GM21515 (cell line): Measurements from ENCODE around the gene CCR4.
"Not testable (repeated sequence)": the region's sequence is repeated elsewhere in the genome, so short reads cannot be mapped to it uniquely, and the experiment has no call there.

ENCODE experiments used
- ATAC-seq: cut with Tn5 transposase; IDR thresholded peaks from one replicate; pipeline ENCODE4 v1.9.1; 2021; ENCODE audit not compliant: unreplicated experiment

CCR4 gene

DNA sequence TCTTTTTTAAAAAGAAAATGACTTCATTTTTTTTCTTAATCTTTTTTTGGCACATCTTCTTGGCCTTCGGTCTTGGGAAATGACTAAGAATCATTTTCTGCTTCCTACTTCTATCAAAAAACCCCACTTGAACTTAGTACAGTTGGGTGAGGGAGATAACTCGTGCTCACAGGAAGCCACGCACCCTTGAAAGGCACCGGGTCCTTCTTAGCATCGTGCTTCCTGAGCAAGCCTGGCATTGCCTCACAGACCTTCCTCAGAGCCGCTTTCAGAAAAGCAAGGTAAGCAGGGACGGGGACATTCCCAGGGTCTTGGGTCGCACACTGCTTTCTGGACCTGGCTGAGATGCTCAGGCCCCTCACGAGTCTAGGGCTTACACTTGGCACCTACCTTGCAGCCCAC, at the start of gene CCR4:
Gene CCR4, plus strand, starts transcription at position 235 of the 402 bp plus-strand sequence. CDS start 1,779 bp downstream, outside the sequence.
- no peak for ATAC-seq

DNA sequence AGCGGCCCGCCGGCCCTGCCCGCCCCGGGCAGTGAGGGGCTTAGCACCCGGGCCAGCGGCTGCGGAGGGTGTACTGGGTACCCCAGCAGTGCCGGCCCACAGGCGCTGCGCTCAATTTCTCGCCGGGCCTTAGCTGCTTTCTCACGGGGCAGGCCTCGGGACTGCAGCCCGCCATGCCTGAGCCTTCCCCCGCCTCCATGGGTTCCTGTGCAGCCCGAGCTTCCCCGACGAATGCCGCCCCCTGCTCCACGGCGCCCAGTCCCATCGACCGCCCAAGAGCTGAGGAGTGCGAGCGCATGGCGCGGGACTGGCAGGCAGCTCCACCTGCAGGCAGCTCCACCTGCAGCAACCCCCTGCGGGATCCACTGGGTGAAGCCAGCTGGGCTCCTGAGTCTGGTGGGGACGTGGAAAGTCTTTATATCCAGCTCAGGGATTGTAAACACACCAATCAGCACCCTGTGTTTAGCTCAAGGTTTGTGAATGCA, 48.5 kb upstream of the CCR4 start:
- not testable (repeated sequence) for ATAC-seq

DNA sequence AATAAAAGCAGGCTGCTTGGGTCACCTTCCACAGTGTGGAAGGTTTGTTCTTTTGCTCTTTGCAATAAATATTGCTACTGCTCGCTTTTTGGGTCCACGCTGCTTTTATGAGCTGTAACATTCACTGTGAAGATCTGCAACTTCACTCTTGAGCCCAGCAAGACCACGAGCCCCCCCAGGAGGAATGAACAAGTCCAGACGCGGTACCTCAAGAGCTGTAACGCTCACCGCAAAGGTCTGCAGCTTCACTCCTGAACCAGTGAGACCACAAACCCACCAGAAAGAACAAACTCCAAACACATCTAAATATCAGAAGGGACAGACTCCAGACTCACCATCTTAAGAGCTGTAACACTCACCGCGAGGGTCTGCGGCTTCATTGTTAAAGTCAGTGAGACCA, 47.5 kb upstream of the CCR4 start:
- no peak for ATAC-seq

GRCh38 chr3:32909999-32910398, 41.4 kb upstream of the CCR4 start:
- no peak for ATAC-seq

DNA sequence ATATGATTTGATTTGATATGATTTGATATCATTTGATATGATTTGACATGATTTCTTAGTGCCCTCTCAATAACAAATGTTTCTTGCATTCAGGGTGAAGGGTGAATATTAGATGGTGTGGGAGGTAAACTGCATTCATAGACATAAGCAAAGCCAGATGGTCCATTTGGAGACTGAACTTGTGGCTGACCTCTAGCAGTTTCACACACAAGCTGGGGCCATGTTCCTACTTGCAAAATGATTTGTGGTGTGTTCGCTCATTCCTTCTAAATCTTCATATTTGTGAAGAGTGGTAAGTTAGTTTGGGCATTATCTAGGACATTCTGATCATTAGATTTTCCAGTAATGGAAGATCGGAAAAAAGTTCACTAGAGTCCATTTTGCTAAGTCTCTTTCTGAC, 40.5 kb upstream of the CCR4 start:
- ATAC-seq = no peak

GRCh38 chr3:32912046-32912445, 39.4 kb upstream of the CCR4 start:
- ATAC-seq = no peak

DNA sequence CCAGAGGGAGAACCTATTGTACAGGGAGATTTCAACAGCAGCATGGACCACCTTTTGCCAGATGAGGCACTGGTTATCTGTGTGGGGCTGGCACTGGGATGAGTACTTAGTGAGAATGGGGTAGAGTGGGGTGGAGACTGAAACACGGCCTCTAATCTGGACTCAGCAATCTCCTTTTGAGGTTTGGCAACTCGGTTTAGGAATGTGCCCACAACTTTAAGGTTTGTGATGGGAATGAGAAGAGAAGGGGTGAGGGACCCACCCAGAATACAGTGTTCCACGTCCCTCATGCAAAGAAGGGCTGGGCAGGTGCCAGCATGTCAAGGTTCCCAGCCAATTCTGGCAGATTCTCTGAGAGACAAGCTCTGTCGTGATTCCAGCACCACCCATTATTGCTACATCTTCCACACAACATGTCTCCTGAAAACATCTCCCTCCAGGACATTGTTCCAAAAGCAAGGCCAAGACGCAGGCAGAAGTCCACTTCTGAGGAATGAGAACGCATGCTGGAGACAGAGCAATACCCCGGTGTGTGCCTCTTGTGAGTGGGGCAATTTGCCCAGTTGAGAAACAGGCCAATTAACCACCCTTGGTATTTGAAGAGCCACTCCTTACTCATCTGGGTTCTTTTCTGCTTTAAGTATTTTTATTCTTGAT, 37.5 kb upstream of the CCR4 start:
- ATAC-seq = no peak

DNA sequence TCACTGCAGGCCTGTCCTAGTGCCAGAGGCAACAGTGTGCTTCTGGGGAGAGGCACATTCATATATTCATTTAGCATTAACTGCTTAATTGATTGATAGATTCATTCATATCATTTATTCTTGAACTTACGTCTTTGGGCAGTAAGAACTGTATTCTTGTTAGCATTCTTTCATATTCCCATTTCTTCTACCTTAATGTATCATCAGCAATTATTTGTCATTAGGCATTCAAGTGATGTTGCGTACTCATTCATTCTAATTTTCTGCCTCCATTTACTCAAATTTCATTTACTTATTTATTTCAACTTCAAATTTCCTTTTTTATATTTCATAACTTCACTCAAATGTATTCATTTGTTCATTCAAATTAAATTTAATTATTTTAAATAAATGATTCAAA, 31.5 kb upstream of the CCR4 start:
- no peak for ATAC-seq

DNA sequence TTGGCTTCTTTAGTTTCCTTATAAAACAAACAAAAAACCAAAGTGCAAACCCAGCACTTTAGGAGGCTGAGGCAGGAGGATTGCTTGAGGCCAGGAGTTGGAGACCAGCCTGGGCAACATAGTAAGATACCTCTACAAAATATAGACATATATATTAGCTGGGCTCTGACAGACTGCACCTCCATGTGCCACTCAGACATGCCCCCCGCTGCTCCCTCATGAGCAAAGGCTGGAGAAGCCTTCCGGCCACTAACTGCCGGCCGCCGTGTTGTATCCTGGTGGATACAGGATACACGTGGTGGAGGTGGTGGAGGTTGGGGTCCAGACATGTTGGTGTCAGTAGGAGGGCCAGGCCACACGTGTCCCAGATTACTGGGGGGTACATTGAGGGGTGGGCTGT, 29.4 kb upstream of the CCR4 start:
- no peak for ATAC-seq

- no peak for ATAC-seq
Observed at GRCh38 chr3:32930161-32930560, 21.3 kb upstream of the CCR4 start.

DNA sequence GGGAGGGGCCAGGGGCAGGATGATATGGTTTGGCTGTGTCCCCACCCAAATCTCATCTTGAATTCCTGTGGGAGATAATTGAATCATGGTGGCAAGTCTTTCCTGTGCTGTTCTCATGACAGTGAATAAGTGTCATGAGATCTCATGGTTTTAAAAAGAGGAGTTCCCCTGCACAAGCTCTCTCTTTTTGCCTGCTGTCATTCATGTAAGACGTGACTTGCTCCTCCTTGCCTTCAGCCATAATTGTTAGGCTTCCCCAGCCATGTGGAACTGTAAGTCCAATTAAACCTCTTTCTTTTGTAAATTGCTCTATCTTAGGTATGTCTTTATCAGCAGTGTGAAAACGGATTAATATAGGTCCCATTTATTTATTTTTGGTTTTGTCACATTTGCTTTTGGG, 20.2 kb upstream of the CCR4 start:
- not testable (repeated sequence) for ATAC-seq

GRCh38 chr3:32934150-32934742, 17.2 kb upstream of the CCR4 start:
- ATAC-seq = no peak

- ATAC-seq = no peak
Observed at GRCh38 chr3:32937331-32937730, 14.1 kb upstream of the CCR4 start.

- not testable (repeated sequence) for ATAC-seq
Observed at GRCh38 chr3:32939531-32940284, 11.7 kb upstream of the CCR4 start.

GRCh38 chr3:32940726-32941125, 10.7 kb upstream of the CCR4 start:
- ATAC-seq = no peak

- no peak for ATAC-seq
Observed at GRCh38 chr3:32945136-32945535, 6.3 kb upstream of the CCR4 start.

GRCh38 chr3:32945598-32945997, 5.8 kb upstream of the CCR4 start:
- ATAC-seq = not testable (repeated sequence)

DNA sequence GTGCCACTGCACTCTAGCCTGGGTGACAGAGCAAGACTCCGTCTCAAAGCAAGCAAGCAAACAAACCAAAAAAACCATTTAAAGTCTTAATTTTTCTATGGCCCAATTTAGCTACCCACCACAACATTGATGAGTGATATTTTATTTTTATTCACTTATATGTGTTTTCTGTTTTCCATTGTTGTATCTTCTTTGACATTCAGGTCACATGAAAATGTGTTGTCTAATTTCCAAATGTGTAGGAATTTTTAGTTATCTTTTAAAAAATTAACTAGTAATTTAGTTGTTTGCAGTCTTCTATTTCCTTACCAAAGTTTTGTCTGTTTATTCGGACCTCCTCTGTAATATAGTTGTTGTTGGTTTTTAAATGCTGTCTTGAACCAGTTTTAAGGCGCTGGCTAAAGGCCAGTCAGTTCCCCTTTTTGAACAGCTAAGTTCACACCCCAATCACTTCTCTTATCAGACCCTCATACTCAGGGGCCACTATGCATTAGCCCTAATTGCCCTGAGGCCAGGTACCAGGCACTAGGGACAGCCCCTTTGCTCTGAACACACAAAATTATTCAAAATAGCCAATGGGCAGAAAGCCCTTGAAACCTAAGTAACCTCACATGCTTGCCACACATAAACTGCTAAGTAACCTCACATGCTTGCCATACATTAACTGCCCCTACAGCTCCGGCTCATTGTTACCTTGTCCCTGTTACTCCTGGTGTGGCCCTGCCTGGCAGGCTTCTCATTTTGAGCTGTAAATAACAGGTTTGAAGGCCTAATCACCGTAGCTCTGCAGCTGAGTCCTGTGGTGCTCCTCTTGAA, 4.3 kb upstream of the CCR4 start:
- peak; percentile 20 for ATAC-seq

DNA sequence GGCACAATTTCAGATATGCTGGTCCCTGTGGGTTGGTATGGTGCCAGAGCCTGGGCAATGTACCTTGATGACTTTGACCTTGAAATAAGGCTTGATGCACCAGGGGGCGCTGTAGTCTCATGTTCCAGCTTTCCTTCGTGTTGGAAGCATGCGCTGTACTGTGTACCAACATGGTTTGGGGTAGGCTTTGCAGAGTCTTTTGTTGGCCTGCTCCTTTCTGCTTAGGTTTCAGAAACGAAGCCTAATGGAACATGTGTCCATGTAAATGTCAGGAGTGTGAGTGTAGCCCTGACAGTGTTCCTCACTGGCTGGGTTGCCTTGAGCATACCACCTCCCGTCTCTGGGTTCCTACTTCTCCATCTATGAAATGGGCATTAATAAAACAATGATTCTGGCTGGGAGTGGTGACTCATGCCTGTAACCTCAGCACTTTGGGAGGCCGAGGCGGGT, 3.6 kb upstream of the CCR4 start:
- peak; percentile 76 for ATAC-seq

- ATAC-seq = no peak
Observed at GRCh38 chr3:32948625-32949445, 2.6 kb upstream of the CCR4 start.
